MM.1S (cell line): ENCODE results near the gene ZNF280C.

Experiments
- DNase-seq: peaks from one replicate; pipeline ENCODE4 v3.0.0-alpha.2; 2015
- H2AFZ ChIP-seq: fragments of 300-600 bp; sonication (generic); 2 replicates; pipeline ENCODE4 v1.6.0; 2016; ENCODE audit warnings: antibody characterized with exemption, low read length
- H3F3A ChIP-seq: fragments of 300-600 bp; sonication (generic); 2 replicates; pipeline ENCODE4 v1.6.1; 2016; ENCODE audit warnings: mild to moderate bottlenecking, antibody characterized with exemption, low read length, moderate library complexity, mixed read lengths; ENCODE audit not compliant: insufficient read depth
- H3K27ac ChIP-seq: fragments of 300-600 bp; sonication (generic); 2 replicates; pipeline ENCODE4 v1.5.1; 2016; ENCODE audit warnings: mild to moderate bottlenecking, low read length
- H3K27me3 ChIP-seq: fragments of 300-600 bp; sonication (generic); replicated peaks from 2 replicates; pipeline ENCODE4 v1.6.0; 2016; ENCODE audit warnings: low read length; ENCODE audit not compliant: insufficient read depth
- H3K36me3 ChIP-seq: fragments of 300-600 bp; sonication (generic); replicated peaks from 2 replicates; pipeline ENCODE4 v1.6.1; 2016; ENCODE audit warnings: mild to moderate bottlenecking, low read length, mixed read lengths; ENCODE audit not compliant: insufficient read depth
- H3K4me1 ChIP-seq: fragments of 300-600 bp; sonication (generic); 2 replicates; pipeline ENCODE4 v1.6.1; 2016; ENCODE audit warnings: low read length, mixed read lengths
- H3K4me2 ChIP-seq: fragments of 300-600 bp; sonication (generic); 2 replicates; pipeline ENCODE4 v1.6.0; 2016; ENCODE audit warnings: low read depth, low read length
- H3K4me3 ChIP-seq: fragments of 300-600 bp; sonication (generic); 2 replicates; pipeline ENCODE4 v1.5.1; 2016; ENCODE audit warnings: low read length, mixed read lengths
- H3K79me2 ChIP-seq: fragments of 300-600 bp; sonication (generic); 2 replicates; pipeline ENCODE4 v1.6.1; 2016; ENCODE audit warnings: mixed run types, low read length, mixed read lengths
- H3K9ac ChIP-seq: fragments of 300-600 bp; sonication (generic); 2 replicates; pipeline ENCODE4 v1.6.1; 2016; ENCODE audit warnings: low read length, mixed read lengths
- H3K9me2 ChIP-seq: fragments of 300-600 bp; sonication (generic); replicated peaks from 2 replicates; pipeline ENCODE4 v1.6.1; 2016; ENCODE audit warnings: mild to moderate bottlenecking, low read length, mixed read lengths; ENCODE audit not compliant: insufficient read depth
- H3K9me3 ChIP-seq: fragments of 300-600 bp; sonication (generic); replicated peaks from 2 replicates; pipeline ENCODE4 v1.6.1; 2016; ENCODE audit warnings: mild to moderate bottlenecking, low read length, mixed read lengths; ENCODE audit not compliant: insufficient read depth
- H4K20me1 ChIP-seq: fragments of 300-600 bp; sonication (generic); 2 replicates; pipeline ENCODE4 v1.6.1; 2016; ENCODE audit warnings: mild to moderate bottlenecking, low read length, moderate library complexity, mixed read lengths; ENCODE audit not compliant: insufficient read depth
- CTCF ChIP-seq: fragments of 300-600 bp; sonication (generic); IDR thresholded peaks from 2 replicates; pipeline ENCODE4 v1.5.1; 2016; ENCODE audit warnings: antibody characterized with exemption, low read length, mixed read lengths
- EZH2 ChIP-seq: fragments of 300-600 bp; sonication (generic); optimal IDR thresholded peaks from 2 replicates; pipeline ENCODE3; 2017; ENCODE audit warnings: low read depth, mild to moderate bottlenecking, antibody characterized with exemption, low read length, mixed read lengths
- EZH2phosphoT487 ChIP-seq: fragments of 300-600 bp; sonication (generic); IDR thresholded peaks from 2 replicates; pipeline ENCODE4 v1.6.1; 2018; ENCODE audit warnings: antibody characterized with exemption, low read length

Gene ZNF280C

GRCh38 chrX:130155564-130155963 is 113.1 kb downstream of the ZNF280C start:
- H3K9ac ChIP-seq, result no peak overlapping the region
- no peaks in the 10 kb centered on the region for H3K36me3 ChIP-seq
- H3K4me2 ChIP-seq, result no peak overlapping the region
- H3K9me2 ChIP-seq, result no peaks in the 10 kb centered on the region
- DNase-seq, result no peak
- H3K4me3 ChIP-seq, result no peak overlapping the region
- no peaks in the 10 kb centered on the region for H4K20me1 ChIP-seq
- H3K4me1 ChIP-seq, result no peaks in the 10 kb centered on the region
- H3K79me2 ChIP-seq, result peaks cover 10% of the 10 kb centered on the region
- H3K9me3 ChIP-seq, result no peaks in the 10 kb centered on the region
- H3K27me3 ChIP-seq, result no peaks in the 10 kb centered on the region
- no peak for TF ChIP-seq CTCF
- no peak for TF ChIP-seq EZH2phosphoT487
- no peak for TF ChIP-seq EZH2
- no peaks in the 10 kb centered on the region for H3F3A ChIP-seq
- no peak overlapping the region for H3K27ac ChIP-seq
- H2AFZ ChIP-seq, result no peak overlapping the region
